GM12878 (cell line): Measurements from ENCODE around the gene LMO2. TPM values are rescaled to one million over a fixed set of nuclear protein-coding genes. Genes with fewer than 3 reads are reported as not detected.
"Not testable (repeated sequence)": the region's sequence is repeated elsewhere in the genome, so short reads cannot be mapped to it uniquely, and the experiment has no call there.

Experiments used
- ATAC-seq: fragments of 200-7000 bp; cut with Tn5 transposase; 3 replicates; pipeline ENCODE4 v1.9.1; 2020; ENCODE audit warnings: mild to moderate bottlenecking, moderate library complexity
- BruUV-seq: library from RNA; stranded (reverse); fragments of 400-500 nt; replicated peaks from 2 replicates; lab custom pipeline; 2021; lab: Mats Ljungman, UMichigan
- CTCF ChIA-PET: fragments of 300-600 bp; sonication (Branson Sonifier 250); formaldehyde crosslinking; extraction: SDS; loops from one replicate; lab custom pipeline; 2021; ENCODE audit warnings: inconsistent platforms; lab: Yijun Ruan, JAX
- POLR2A ChIA-PET: fragments of 350-600 bp; formaldehyde crosslinking; extraction: SDS; loops from one replicate; lab custom pipeline; 2021; ENCODE audit warnings: inconsistent platforms; lab: Charles Lee
- RAD21 ChIA-PET: fragments of 300-600 bp; sonication (Branson Sonifier 250); formaldehyde crosslinking; loops from one replicate; lab custom pipeline; 2023; ENCODE audit warnings: antibody characterized with exemption; ENCODE audit not compliant: unreplicated experiment; lab: Charles Lee
- SMC1A ChIA-PET: fragments of 300-600 bp; sonication (Branson Sonifier 250); formaldehyde crosslinking; loops from one replicate; lab custom pipeline; 2023; ENCODE audit not compliant: unreplicated experiment, uncharacterized antibody; lab: Charles Lee
- DNase-seq: peaks from one replicate; pipeline ENCODE4 v3.0.0-alpha.2; 2011; ENCODE audit warnings: low read depth, low spot score
- FAIRE-seq: peaks from 3 replicates; lab custom pipeline; 2011; peaks lifted over from hg19 to GRCh38; lab: Jason Lieb, UNC
- H2AFZ ChIP-seq: 2 replicates; pipeline ENCODE4 v1.6.0; 2011; ENCODE audit warnings: low read depth, low read length, control low read depth; ENCODE audit not compliant: control insufficient read depth
- H3K27ac ChIP-seq: 2 replicates; pipeline ENCODE4 v1.5.1; 2011; ENCODE audit warnings: control low read depth; ENCODE audit not compliant: control insufficient read depth, insufficient read depth
- H3K27me3 ChIP-seq, 2 experiments: replicated peaks in 1 of 2; 2 replicates each; pipeline versions ENCODE4 v1.6.0 to v1.6.1; 2011; ENCODE audit warnings: low read length in 1 of 2; ENCODE audit not compliant: control insufficient read depth in 2 of 2, insufficient read depth in 2 of 2
- H3K36me3 ChIP-seq, 2 experiments: 2 replicates each; pipeline ENCODE4 v1.5.1; 2011; ENCODE audit warnings: low read length in 1 of 2; ENCODE audit not compliant: control insufficient read depth in 2 of 2, insufficient read depth in 2 of 2
- H3K4me1 ChIP-seq: 2 replicates; pipeline ENCODE4 v1.6.1; 2011; ENCODE audit warnings: mild to moderate bottlenecking, low read length, moderate library complexity, mixed read lengths; ENCODE audit not compliant: control insufficient read depth, insufficient read depth
- H3K4me2 ChIP-seq: 2 replicates; pipeline ENCODE4 v1.6.0; 2011; ENCODE audit warnings: control low read depth; ENCODE audit not compliant: control insufficient read depth, insufficient read depth
- H3K4me3 ChIP-seq: fragments of 200-600 bp; sonication (generic); 2 replicates; pipeline ENCODE4 v1.5.1; 2016
- H3K79me2 ChIP-seq: 2 replicates; pipeline ENCODE4 v1.6.0; 2011; ENCODE audit warnings: low read length; ENCODE audit not compliant: control insufficient read depth, insufficient read depth
- H3K9ac ChIP-seq: 2 replicates; pipeline ENCODE4 v1.8.0; 2011; ENCODE audit warnings: low read length, control low read depth, mixed read lengths; ENCODE audit not compliant: control insufficient read depth, insufficient read depth
- H3K9me3 ChIP-seq: replicated peaks from 3 replicates; pipeline ENCODE4 v1.5.1; 2011; ENCODE audit warnings: mild to moderate bottlenecking, low read length; ENCODE audit not compliant: control insufficient read depth, insufficient read depth
- H4K20me1 ChIP-seq: 2 replicates; pipeline ENCODE4 v1.6.0; 2011; ENCODE audit not compliant: control insufficient read depth, insufficient read depth
- MYB ChIP-seq: fragments of 150-350 bp; IDR thresholded peaks from 2 replicates; pipeline ENCODE4 v1.6.1; 2014; ENCODE audit warnings: mild to moderate bottlenecking, low read depth, low read length, borderline replicate concordance
- WGBS: methylation state at CpG from one replicate; pipeline ENCODE4 v1.1.6; 2016; ENCODE audit warnings: low lambda C conversion rate; ENCODE audit not compliant: insufficient replicate concordance, insufficient coverage; ENCODE audit errors: missing lambda C conversion rate; 5-methylcytosine and 5-hydroxymethylcytosine counted together
- in situ Hi-C: fragments of 300-500 bp; cut with MboI; formaldehyde crosslinking; loops from 9 replicates; pipeline ENCODE4 v1.14.3; 2018; ENCODE audit warnings: mixed read lengths
- intact Hi-C: fragments of 100-400 bp; cut with micrococcal nuclease; formaldehyde crosslinking; loops from one replicate; pipeline ENCODE4 v1.14.2; 2022; ENCODE audit not compliant: unreplicated experiment
- polyA plus RNA-seq, 11 experiments: library from polyadenylated mRNA; depleted of rRNA in 4 of 11; unstranded in 6 of 11; stranded (reverse) in 5 of 11; fragments of >200 nt; fragmentation: Nextera tagmentation in 4 of 11; fragmentation: Illumina TruSeq in 1 of 11; extraction: Ambion mirVana in 4 of 11; extraction: Trizol in 1 of 11; gene quantifications; 1 replicate in 1 of 11; 2 replicates in 10 of 11; pipeline versions ENCODE4 v1.2.1 to v1.2.3, GENCODE V29; 2011 to 2016; ENCODE audit warnings: inconsistent platforms in 2 of 11, missing spikeins in 2 of 11, low read depth in 1 of 11
- total RNA-seq, 4 experiments: library from RNA; depleted of rRNA in 3 of 4; stranded (reverse); fragments of >200 nt in 3 of 4; fragmentation: Illumina TruSeq in 1 of 4; extraction: Trizol in 1 of 4; gene quantifications; 2 replicates each; pipeline versions ENCODE4 v1.2.1 to v1.2.3, GENCODE V29; 2013 to 2021
- TF ChIP-seq, protein P1 (sequence below): IDR thresholded peaks from 2 replicates; pipeline ENCODE4 v1.6.1; 2011; ENCODE audit warnings: low read depth, mild to moderate bottlenecking, low read length, moderate library complexity, borderline replicate concordance; ENCODE audit errors: extremely low read depth
- TF ChIP-seq, protein P2 (sequence below): fragments of 450-650 bp; IDR thresholded peaks from 2 replicates; pipeline ENCODE4 v1.6.1; 2017; ENCODE audit warnings: mild to moderate bottlenecking, moderate library complexity

Gene LMO2
- total and polyA plus RNA-seq, 10 of the 15 experiments (the other 5 are each of a cell fraction or from before 2014, with no cell fraction given): 0.29 to 1.9 (median 1.1) TPM; not detected in 1

GRCh38 chr11:33825854-33826560, 65.9 kb downstream of the LMO2 start (continued):
- TF ChIP-seq, protein P1, sequence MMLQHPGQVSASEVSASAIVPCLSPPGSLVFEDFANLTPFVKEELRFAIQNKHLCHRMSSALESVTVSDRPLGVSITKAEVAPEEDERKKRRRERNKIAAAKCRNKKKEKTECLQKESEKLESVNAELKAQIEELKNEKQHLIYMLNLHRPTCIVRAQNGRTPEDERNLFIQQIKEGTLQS: no peak
- TF ChIP-seq MYB: no peak
- TF ChIP-seq, protein P2, sequence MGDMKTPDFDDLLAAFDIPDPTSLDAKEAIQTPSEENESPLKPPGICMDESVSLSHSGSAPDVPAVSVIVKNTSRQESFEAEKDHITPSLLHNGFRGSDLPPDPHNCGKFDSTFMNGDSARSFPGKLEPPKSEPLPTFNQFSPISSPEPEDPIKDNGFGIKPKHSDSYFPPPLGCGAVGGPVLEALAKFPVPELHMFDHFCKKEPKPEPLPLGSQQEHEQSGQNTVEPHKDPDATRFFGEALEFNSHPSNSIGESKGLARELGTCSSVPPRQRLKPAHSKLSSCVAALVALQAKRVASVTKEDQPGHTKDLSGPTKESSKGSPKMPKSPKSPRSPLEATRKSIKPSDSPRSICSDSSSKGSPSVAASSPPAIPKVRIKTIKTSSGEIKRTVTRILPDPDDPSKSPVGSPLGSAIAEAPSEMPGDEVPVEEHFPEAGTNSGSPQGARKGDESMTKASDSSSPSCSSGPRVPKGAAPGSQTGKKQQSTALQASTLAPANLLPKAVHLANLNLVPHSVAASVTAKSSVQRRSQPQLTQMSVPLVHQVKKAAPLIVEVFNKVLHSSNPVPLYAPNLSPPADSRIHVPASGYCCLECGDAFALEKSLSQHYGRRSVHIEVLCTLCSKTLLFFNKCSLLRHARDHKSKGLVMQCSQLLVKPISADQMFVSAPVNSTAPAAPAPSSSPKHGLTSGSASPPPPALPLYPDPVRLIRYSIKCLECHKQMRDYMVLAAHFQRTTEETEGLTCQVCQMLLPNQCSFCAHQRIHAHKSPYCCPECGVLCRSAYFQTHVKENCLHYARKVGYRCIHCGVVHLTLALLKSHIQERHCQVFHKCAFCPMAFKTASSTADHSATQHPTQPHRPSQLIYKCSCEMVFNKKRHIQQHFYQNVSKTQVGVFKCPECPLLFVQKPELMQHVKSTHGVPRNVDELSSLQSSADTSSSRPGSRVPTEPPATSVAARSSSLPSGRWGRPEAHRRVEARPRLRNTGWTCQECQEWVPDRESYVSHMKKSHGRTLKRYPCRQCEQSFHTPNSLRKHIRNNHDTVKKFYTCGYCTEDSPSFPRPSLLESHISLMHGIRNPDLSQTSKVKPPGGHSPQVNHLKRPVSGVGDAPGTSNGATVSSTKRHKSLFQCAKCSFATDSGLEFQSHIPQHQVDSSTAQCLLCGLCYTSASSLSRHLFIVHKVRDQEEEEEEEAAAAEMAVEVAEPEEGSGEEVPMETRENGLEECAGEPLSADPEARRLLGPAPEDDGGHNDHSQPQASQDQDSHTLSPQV: no peak

DNA sequence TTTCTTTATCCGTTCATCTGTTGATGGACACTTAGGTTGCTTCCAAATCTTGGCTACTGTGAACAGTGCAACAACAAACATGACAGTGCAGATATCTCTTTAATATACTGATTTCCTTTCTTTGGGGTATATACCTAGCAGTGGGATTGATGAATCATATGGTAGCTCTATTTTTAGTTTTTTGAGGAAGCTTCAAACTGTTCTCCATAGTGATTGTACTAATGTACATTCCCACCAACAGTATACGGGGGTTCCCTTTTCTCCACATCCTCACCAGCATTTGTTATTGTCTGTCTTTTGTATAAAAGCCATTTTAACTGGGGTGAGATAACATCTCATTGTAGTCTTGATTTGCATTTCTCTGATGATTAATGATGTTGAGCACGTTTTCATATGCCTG, 68.9 kb downstream of the LMO2 start:
- in situ Hi-C loops: loop anchor here (10.0 kb wide), 1 partner anchor 458 kb away; no protein-coding TSS in a partner anchor
- H3K9me3 ChIP-seq, RAD21 ChIA-PET, H4K20me1 ChIP-seq, DNase-seq, H3K9ac ChIP-seq, H3K4me1 ChIP-seq, H3K79me2 ChIP-seq, H3K27me3 ChIP-seq, H2AFZ ChIP-seq, H3K4me3 ChIP-seq, H3K36me3 ChIP-seq, FAIRE-seq, ATAC-seq, H3K27ac ChIP-seq, POLR2A ChIA-PET, H3K4me2 ChIP-seq, BruUV-seq: not testable (repeated sequence)
- intact Hi-C loops: loop anchor here (10.0 kb wide), 1 partner anchor 278 kb away; no protein-coding TSS in a partner anchor
- ChIA-PET CTCF (interaction anchor here (13.6 kb wide), 1 partner anchor 15 kb away, joined by 153 read pairs; no protein-coding TSS in a partner anchor), SMC1A (interaction anchor here (0.9 kb wide), 1 partner anchor 30 kb away, joined by 3 read pairs; no protein-coding TSS in a partner anchor)
- 33% methylated on average over 3 of the region's 3 CpGs for WGBS
